A673 (cell line): Measurements from ENCODE around the gene STAU1. TPM values are rescaled to one million over a fixed set of nuclear protein-coding genes. Genes with fewer than 3 reads are reported as not detected.
A peak's percentile ranks its signal among the peaks of the same experiment; 100 is the strongest.
"Not testable (repeated sequence)": the region's sequence is repeated elsewhere in the genome, so short reads cannot be mapped to it uniquely, and the experiment has no call there.

Experiments used
- BruUV-seq: library from RNA; stranded (reverse); fragments of 400-500 nt; replicated peaks from 2 replicates; lab custom pipeline; 2021; lab: Mats Ljungman, UMichigan
- CTCF ChIA-PET: fragments of 300-600 bp; sonication (Branson Sonifier 250); formaldehyde crosslinking; loops from one replicate; lab custom pipeline; 2022; ENCODE audit warnings: antibody characterized with exemption; lab: Charles Lee
- POLR2A ChIA-PET: fragments of 300-600 bp; sonication (Branson Sonifier 250); formaldehyde crosslinking; loops from one replicate; lab custom pipeline; 2022; ENCODE audit warnings: antibody characterized with exemption; ENCODE audit not compliant: low non-redundant PET; lab: Charles Lee
- DNase-seq: peaks from one replicate; pipeline ENCODE4 v3.0.0-alpha.2; 2015; ENCODE audit warnings: low spot score
- H3K27ac ChIP-seq: fragments of 200-600 bp; sonication (generic); 2 replicates; pipeline ENCODE4 v1.5.1; 2016; ENCODE audit warnings: mixed run types, low read depth, mild to moderate bottlenecking, mixed read lengths, antibody characterized with exemption, low read length; ENCODE audit not compliant: poor library complexity, severe bottlenecking
- H3K27me3 ChIP-seq: fragments of 200-600 bp; sonication (generic); replicated peaks from 2 replicates; pipeline ENCODE4 v1.6.1; 2017; ENCODE audit warnings: mixed run types, low read depth, mild to moderate bottlenecking, mixed read lengths, antibody characterized with exemption, low read length; ENCODE audit not compliant: insufficient read depth, poor library complexity
- H3K36me3 ChIP-seq: fragments of 200-600 bp; sonication (generic); 2 replicates; pipeline ENCODE4 v1.6.1; 2016; ENCODE audit warnings: mixed run types, mild to moderate bottlenecking, mixed read lengths, antibody characterized with exemption, low read length; ENCODE audit not compliant: insufficient read depth, poor library complexity, severe bottlenecking
- H3K4me1 ChIP-seq: fragments of 200-600 bp; sonication (generic); 2 replicates; pipeline ENCODE4 v1.6.1; 2017; ENCODE audit warnings: mixed run types, mild to moderate bottlenecking, mixed read lengths, antibody characterized with exemption, low read length; ENCODE audit not compliant: insufficient read depth, poor library complexity, severe bottlenecking
- H3K4me3 ChIP-seq: fragments of 200-600 bp; sonication (generic); 2 replicates; pipeline ENCODE4 v1.5.1; 2016; ENCODE audit warnings: low read depth, mixed run types, mild to moderate bottlenecking, mixed read lengths, low read length; ENCODE audit not compliant: poor library complexity, severe bottlenecking
- H3K9me3 ChIP-seq: fragments of 200-600 bp; sonication (generic); 2 replicates; pipeline ENCODE4 v1.6.1; 2016; ENCODE audit warnings: mixed run types, low read depth, mild to moderate bottlenecking, mixed read lengths, antibody characterized with exemption, low read length; ENCODE audit not compliant: poor library complexity, severe bottlenecking
- CTCF ChIP-seq: fragments of 300-800, 200-600 bp; sonication (generic); conservative IDR thresholded peaks from 2 replicates; pipeline ENCODE4 v1.5.1; 2017; ENCODE audit warnings: low read depth, mild to moderate bottlenecking, antibody characterized with exemption, low read length, moderate library complexity, mixed read lengths
- EZH2 ChIP-seq: fragments of 200-600 bp; sonication (generic); IDR thresholded peaks from 2 replicates; pipeline ENCODE4 v1.6.1; 2017; ENCODE audit warnings: borderline replicate concordance, low read depth, mild to moderate bottlenecking, mixed read lengths, antibody characterized with exemption, low read length; ENCODE audit not compliant: poor library complexity, severe bottlenecking
- intact Hi-C: fragments of 100-400 bp; cut with micrococcal nuclease; formaldehyde crosslinking; loops from one replicate; pipeline ENCODE4 v1.10.0; 2022; ENCODE audit not compliant: unreplicated experiment
- total RNA-seq: library from RNA; stranded (reverse); gene quantifications from 2 replicates; pipeline ENCODE4 v1.2.3, GENCODE V29; 2021

STAU1 gene
- total RNA-seq, 1 experiment from 2014 or later: 104 TPM

GRCh38 chr20:49103647-49104364, 84.3 kb downstream of the STAU1 start:
- Histone ChIP-seq H3K27me3 (no peaks in the 10 kb centered on the region), H3K27ac (peak overlapping the region; percentile 22), H3K36me3 (peaks cover 52% of the 10 kb centered on the region), H3K4me3 (no peak overlapping the region), H3K4me1 (no peaks in the 10 kb centered on the region), H3K9me3 (no peaks in the 10 kb centered on the region)
- no TSS peak for BruUV-seq
- ChIA-PET POLR2A (no interaction called here), CTCF (no interaction called here)
- intact Hi-C loops: no loop called here
- no peak for TF ChIP-seq EZH2
- TF ChIP-seq CTCF: no peak
- no peak for DNase-seq

- peaks cover 60% of the 10 kb centered on the region for H3K36me3 ChIP-seq
- TF ChIP-seq EZH2: no peak
- TF ChIP-seq CTCF: no peak
- no peaks in the 10 kb centered on the region for H3K27me3 ChIP-seq
- intact Hi-C loops: no loop called here
- no peaks in the 10 kb centered on the region for H3K4me1 ChIP-seq
- H3K27ac ChIP-seq: no peak overlapping the region
- H3K4me3 ChIP-seq: no peak overlapping the region
- no TSS peak for BruUV-seq
- no peak for DNase-seq
- no peaks in the 10 kb centered on the region for H3K9me3 ChIP-seq
- ChIA-PET POLR2A (no interaction called here), CTCF (no interaction called here)
Measured at GRCh38 chr20:49103019-49103418, 85.1 kb downstream of the STAU1 start.

DNA sequence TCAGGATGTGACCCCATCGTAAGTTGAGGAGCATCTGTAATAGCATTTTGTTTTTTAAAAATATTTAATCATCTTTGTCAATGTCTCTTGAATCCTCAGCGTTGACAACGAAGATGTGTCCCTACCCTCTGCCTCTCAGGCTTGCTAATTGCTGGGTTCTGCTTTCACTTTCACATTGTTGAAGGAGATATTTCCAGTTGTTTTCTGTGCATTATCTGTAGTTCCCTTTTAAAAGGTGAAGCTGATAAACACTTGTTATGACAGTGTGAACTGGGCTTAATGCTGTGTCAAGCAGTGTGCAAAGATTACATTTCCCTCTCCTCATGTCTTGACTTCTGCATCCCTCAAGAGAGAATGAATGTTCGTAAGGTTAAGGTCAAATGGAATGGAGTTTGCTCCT, 87.2 kb downstream of the STAU1 start:
- TF ChIP-seq CTCF: no peak
- TF ChIP-seq EZH2: no peak
- peaks cover 76% of the 10 kb centered on the region for H3K36me3 ChIP-seq

GRCh38 chr20:49100292-49100691, 87.8 kb downstream of the STAU1 start:
- peaks cover 83% of the 10 kb centered on the region for H3K36me3 ChIP-seq
- POLR2A ChIA-PET: interaction anchor here (0.7 kb wide), 1 partner anchor 1790 kb away, joined by 3 read pairs; no protein-coding TSS in a partner anchor

More for the DNA sequence above, 87.2 kb downstream of the STAU1 start:
- no peak for DNase-seq
- Histone ChIP-seq H3K4me3 (no peak overlapping the region), H3K27ac (no peak overlapping the region), H3K9me3 (no peaks in the 10 kb centered on the region), H3K4me1 (no peaks in the 10 kb centered on the region), H3K27me3 (no peaks in the 10 kb centered on the region)
- POLR2A ChIA-PET: interaction anchor here (0.7 kb wide), 1 partner anchor 14 kb away, joined by 3 read pairs; no protein-coding TSS in a partner anchor
- intact Hi-C loops: no loop called here
- CTCF ChIA-PET: interaction anchor here (1.0 kb wide), 1 partner anchor 481 kb away, joined by 6 read pairs; no protein-coding TSS in a partner anchor
- BruUV-seq: no TSS peak

More at GRCh38 chr20:49100292-49100691, 87.8 kb downstream of the STAU1 start:
- H3K27me3 ChIP-seq, intact Hi-C loops, H3K4me3 ChIP-seq, CTCF ChIA-PET, H3K27ac ChIP-seq, H3K4me1 ChIP-seq, H3K9me3 ChIP-seq, BruUV-seq, DNase-seq: not testable (repeated sequence)
